Activated CD8-positive, alpha-beta T cell treated with anti-CD3 and anti-CD28 coated beads for 36 hours (primary cell): ENCODE data around the gene MSANTD3. TPM values are rescaled to one million over a fixed set of nuclear protein-coding genes. Genes with fewer than 3 reads are reported as not detected.

Source experiments
- ATAC-seq: fragments of 200-7000 bp; cut with Tn5 transposase; one replicate; pipeline ENCODE4 v1.10.0; 2021; ENCODE audit warnings: mild to moderate bottlenecking, moderate library complexity
- CTCF ChIA-PET: fragments of 350-600 bp; sonication (Branson Sonifier 250); formaldehyde crosslinking; loops from one replicate; lab custom pipeline; 2021; ENCODE audit warnings: antibody characterized with exemption; lab: Charles Lee
- POLR2A ChIA-PET: fragments of 350-600 bp; sonication (Branson Sonifier 250); formaldehyde crosslinking; loops from one replicate; lab custom pipeline; 2021; ENCODE audit warnings: antibody characterized with exemption; lab: Charles Lee
- DNase-seq: peaks from one replicate; pipeline ENCODE4 v3.0.0-alpha.2; 2020
- H3K27ac Mint-ChIP-seq: one replicate; pipeline ENCODE4 v1.8.0; 2021; ENCODE audit warnings: mild to moderate bottlenecking, mixed read lengths
- H3K27me3 Mint-ChIP-seq: one replicate; pipeline ENCODE4 v1.8.0; 2021; ENCODE audit warnings: mixed read lengths
- H3K36me3 Mint-ChIP-seq: one replicate; pipeline ENCODE4 v1.8.0; 2021; ENCODE audit warnings: low read depth, mixed read lengths
- H3K4me1 Mint-ChIP-seq: one replicate; pipeline ENCODE4 v1.8.0; 2021; ENCODE audit warnings: low read depth, mixed read lengths
- H3K4me3 Mint-ChIP-seq: one replicate; pipeline ENCODE4 v1.8.0; 2021; ENCODE audit warnings: mild to moderate bottlenecking, moderate library complexity, mixed read lengths
- H3K9me3 Mint-ChIP-seq: one replicate; pipeline ENCODE4 v1.8.0; 2021; ENCODE audit warnings: mixed read lengths
- intact Hi-C: fragments of 100-400 bp; cut with micrococcal nuclease; formaldehyde crosslinking; loops from one replicate; pipeline ENCODE4 v1.10.0; 2022
- total RNA-seq, 2 experiments: library from RNA; stranded (reverse); gene quantifications; one replicate each; pipeline ENCODE4 v1.2.3, GENCODE V29; 2021
- TF ChIP-seq, protein P1 (sequence below): fragments of 200-600 bp; IDR thresholded peaks from one replicate; pipeline ENCODE4 v1.8.0; 2022; ENCODE audit warnings: antibody characterized with exemption, mild to moderate bottlenecking

The MSANTD3 gene
- total RNA-seq, 2 experiments from 2014 or later, result 13.3 to 14.6 TPM

DNA sequence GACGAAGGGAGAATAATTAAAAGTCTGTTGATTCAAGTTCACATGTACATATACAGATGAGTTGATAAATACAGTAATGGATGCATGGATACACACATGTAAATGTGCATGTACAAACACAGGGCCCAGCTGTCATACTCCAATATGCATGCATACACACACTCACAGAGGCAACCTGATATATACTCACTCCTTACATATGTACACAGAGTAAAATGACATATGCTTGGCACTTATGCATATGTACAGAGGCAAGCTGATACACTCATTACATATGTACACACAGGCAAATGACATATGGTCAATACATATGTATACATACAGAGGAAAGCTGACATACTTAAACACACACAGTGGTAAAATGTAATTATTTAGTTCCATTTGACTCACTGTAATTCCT, 38.8 kb downstream of the MSANTD3 start:
- H3K4me1 Mint-ChIP-seq, result no peaks in the 10 kb centered on the region
- ChIA-PET CTCF (no interaction called here), POLR2A (no interaction called here)
- TF ChIP-seq, protein P1, sequence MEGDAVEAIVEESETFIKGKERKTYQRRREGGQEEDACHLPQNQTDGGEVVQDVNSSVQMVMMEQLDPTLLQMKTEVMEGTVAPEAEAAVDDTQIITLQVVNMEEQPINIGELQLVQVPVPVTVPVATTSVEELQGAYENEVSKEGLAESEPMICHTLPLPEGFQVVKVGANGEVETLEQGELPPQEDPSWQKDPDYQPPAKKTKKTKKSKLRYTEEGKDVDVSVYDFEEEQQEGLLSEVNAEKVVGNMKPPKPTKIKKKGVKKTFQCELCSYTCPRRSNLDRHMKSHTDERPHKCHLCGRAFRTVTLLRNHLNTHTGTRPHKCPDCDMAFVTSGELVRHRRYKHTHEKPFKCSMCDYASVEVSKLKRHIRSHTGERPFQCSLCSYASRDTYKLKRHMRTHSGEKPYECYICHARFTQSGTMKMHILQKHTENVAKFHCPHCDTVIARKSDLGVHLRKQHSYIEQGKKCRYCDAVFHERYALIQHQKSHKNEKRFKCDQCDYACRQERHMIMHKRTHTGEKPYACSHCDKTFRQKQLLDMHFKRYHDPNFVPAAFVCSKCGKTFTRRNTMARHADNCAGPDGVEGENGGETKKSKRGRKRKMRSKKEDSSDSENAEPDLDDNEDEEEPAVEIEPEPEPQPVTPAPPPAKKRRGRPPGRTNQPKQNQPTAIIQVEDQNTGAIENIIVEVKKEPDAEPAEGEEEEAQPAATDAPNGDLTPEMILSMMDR, result no peak
- DNase-seq (no peak), ATAC-seq (no peak)
- intact Hi-C loops, result no loop called here
- no peaks in the 10 kb centered on the region for H3K9me3 Mint-ChIP-seq
- H3K36me3 Mint-ChIP-seq, result no peaks in the 10 kb centered on the region
- H3K27me3 Mint-ChIP-seq, result peaks cover 8% of the 10 kb centered on the region
- no peak overlapping the region for H3K4me3 Mint-ChIP-seq
- H3K27ac Mint-ChIP-seq, result no peak overlapping the region

DNA sequence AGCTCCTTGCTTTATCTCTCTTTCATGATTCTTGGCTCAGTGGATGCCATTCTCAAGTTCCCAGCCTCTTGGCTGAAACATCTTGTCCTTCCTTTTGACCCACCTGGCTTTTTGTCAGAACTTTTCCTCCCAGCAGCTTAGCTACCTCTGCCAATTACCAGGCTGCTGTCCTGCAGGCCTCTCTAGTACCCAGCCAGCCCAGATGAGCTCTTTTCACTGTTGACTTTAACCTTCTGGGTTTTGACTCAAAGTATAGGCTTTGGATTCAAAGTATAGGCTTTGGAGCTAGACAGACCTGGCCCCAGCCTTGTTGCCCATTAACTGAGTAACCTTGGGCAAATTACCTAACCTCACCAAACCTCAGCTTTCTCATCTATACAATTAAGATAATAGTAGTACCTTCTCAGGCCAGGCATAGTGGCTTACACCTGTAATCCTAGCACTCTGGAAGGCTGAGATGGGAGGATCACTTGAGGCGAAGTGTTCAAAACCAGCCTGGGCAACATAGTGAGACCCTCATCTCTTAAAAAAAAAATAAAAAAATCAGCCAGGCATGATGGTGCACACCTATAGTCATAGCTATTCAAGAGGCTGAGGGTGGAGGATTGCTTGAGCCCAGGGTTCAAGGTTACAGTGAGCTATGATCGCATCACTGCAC, 39.4 kb downstream of the MSANTD3 start:
- no peak overlapping the region for H3K4me3 Mint-ChIP-seq
- no peaks in the 10 kb centered on the region for H3K4me1 Mint-ChIP-seq
- TF ChIP-seq, protein P1, result no peak
- intact Hi-C loops, result no loop called here
- CTCF ChIA-PET, result no interaction called here
- H3K9me3 Mint-ChIP-seq, result no peaks in the 10 kb centered on the region
- H3K27me3 Mint-ChIP-seq, result peaks cover 8% of the 10 kb centered on the region
- DNase-seq (no peak), ATAC-seq (no peak)
- H3K36me3 Mint-ChIP-seq, result no peaks in the 10 kb centered on the region
- POLR2A ChIA-PET, result no interaction called here
- H3K27ac Mint-ChIP-seq, result no peak overlapping the region

DNA sequence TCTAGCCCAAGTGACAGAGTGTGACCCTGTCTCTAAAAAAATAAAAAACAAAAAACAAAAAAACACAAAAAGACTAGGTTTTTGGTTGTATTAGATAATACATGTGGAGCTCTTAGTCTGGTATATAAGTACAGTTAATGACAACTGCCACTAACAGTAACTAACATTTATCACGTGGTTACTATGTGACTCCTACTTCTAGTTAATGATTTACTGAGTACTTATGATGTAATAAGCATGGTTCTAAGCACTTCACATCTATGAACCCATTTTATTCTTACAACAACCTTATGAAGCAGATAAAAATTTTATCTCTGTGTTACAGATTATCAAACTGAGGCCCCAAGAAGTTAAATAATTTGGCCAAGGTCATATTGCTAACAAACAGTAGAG, 39.9 kb downstream of the MSANTD3 start:
- CTCF ChIA-PET, result no interaction called here
- H3K36me3 Mint-ChIP-seq, result no peaks in the 10 kb centered on the region
- intact Hi-C loops, result no loop called here

DNA sequence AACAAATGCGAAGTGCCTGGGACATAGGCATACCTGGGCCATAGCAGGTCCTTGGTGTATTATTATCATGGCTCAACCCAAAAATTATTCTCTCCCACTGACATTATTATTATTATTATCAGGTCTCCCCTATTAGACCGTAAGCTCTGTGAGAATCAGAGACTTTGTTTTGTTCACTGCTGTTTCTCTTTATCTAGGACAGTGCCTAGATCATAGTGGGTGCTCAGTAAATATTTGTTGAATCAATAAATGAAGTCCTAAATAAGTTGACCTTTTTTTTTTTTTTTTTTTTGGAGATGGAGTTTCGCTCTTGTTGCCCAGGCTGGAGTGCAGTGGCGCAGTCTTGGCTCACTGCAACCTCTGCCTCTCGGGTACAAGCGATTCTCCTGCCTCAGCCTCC, 41.1 kb downstream of the MSANTD3 start:
- TF ChIP-seq, protein P1, result no peak
- Mint-ChIP-seq H3K27ac (no peak overlapping the region), H3K4me1 (no peaks in the 10 kb centered on the region), H3K36me3 (no peaks in the 10 kb centered on the region), H3K9me3 (no peaks in the 10 kb centered on the region), H3K27me3 (peaks cover 15% of the 10 kb centered on the region), H3K4me3 (no peak overlapping the region)
- POLR2A ChIA-PET, result no interaction called here
- ATAC-seq, result no peak
- intact Hi-C loops, result no loop called here
- CTCF ChIA-PET, result no interaction called here
- no peak for DNase-seq

More for the DNA sequence above, 39.9 kb downstream of the MSANTD3 start:
- POLR2A ChIA-PET, result no interaction called here
- TF ChIP-seq, protein P1, result no peak
- H3K27ac Mint-ChIP-seq, result no peak overlapping the region
- H3K4me3 Mint-ChIP-seq, result no peak overlapping the region
- no peaks in the 10 kb centered on the region for H3K4me1 Mint-ChIP-seq
- no peaks in the 10 kb centered on the region for H3K9me3 Mint-ChIP-seq
- peaks cover 8% of the 10 kb centered on the region for H3K27me3 Mint-ChIP-seq
- ATAC-seq (no peak), DNase-seq (no peak)

DNA sequence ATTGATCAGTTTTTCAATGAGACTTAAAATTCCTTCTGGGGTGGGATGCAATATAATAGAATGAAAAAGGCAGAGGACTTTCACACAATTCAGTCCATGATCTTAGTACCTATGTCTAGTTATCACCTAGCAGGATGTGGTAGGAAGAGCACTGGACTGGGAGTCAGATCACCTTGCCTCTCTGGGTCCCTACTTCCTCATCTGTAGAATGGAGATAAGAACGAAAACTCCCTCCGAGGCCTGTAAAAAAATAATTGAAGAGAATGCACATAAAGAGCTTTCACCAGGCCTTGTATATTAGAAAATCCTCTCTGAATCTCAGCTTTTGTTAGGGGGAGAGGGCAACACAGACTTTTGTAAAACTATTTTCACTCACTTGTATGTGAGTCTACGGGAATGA, 45.3 kb downstream of the MSANTD3 start:
- Mint-ChIP-seq H3K4me1 (peaks cover 3% of the 10 kb centered on the region), H3K9me3 (no peaks in the 10 kb centered on the region), H3K27ac (no peak overlapping the region), H3K27me3 (peaks cover 25% of the 10 kb centered on the region), H3K36me3 (no peaks in the 10 kb centered on the region), H3K4me3 (peak overlapping the region; percentile 42)
- CTCF ChIA-PET, result interaction anchor here (0.8 to 1.5 kb wide), 3 partner anchors 32 to 149 kb away, joined by 3 to 5 read pairs (median 3); no protein-coding TSS in a partner anchor
- DNase-seq, result no peak
- intact Hi-C loops, result no loop called here
- POLR2A ChIA-PET, result no interaction called here
- TF ChIP-seq, protein P1, result no peak
- no peak for ATAC-seq
